Progenitor cell of endocrine pancreas (in vitro differentiated cells): ENCODE measurements around the gene IPP. TPM values are rescaled to one million over a fixed set of nuclear protein-coding genes. Genes with fewer than 3 reads are reported as not detected.
"Not testable (repeated sequence)": the region's sequence is repeated elsewhere in the genome, so short reads cannot be mapped to it uniquely, and the experiment has no call there.

ENCODE experiments used
- DNase-seq: peaks from one replicate; pipeline ENCODE4 v3.0.0; 2021; ENCODE audit warnings: low spot score; ENCODE audit not compliant: unreplicated experiment
- H3K27ac Mint-ChIP-seq: 2 replicates; pipeline ENCODE4 v1.8.0; 2021; ENCODE audit warnings: mild to moderate bottlenecking, moderate library complexity, mixed read lengths
- H3K27me3 Mint-ChIP-seq: 2 replicates; pipeline ENCODE4 v1.8.0; 2021; ENCODE audit warnings: mixed read lengths
- H3K36me3 Mint-ChIP-seq: 2 replicates; pipeline ENCODE4 v1.8.0; 2022; ENCODE audit warnings: mixed read lengths; ENCODE audit not compliant: insufficient read depth
- H3K4me1 Mint-ChIP-seq: 2 replicates; pipeline ENCODE4 v1.8.0; 2021; ENCODE audit warnings: low read depth, mixed read lengths
- H3K4me3 Mint-ChIP-seq: 2 replicates; pipeline ENCODE4 v1.8.0; 2021; ENCODE audit warnings: low read depth, mild to moderate bottlenecking, moderate library complexity, mixed read lengths
- H3K9me3 Mint-ChIP-seq: 2 replicates; pipeline ENCODE4 v1.8.0; 2021; ENCODE audit warnings: low read depth, mixed read lengths
- total RNA-seq: library from RNA; stranded (reverse); gene quantifications from 2 replicates; pipeline ENCODE4 v1.2.1, GENCODE V29; 2021
- TF ChIP-seq, protein P1 (sequence below): fragments of 200-600 bp; sonication (generic); IDR thresholded peaks from one replicate; pipeline ENCODE4 v1.5.0; 2021; ENCODE audit warnings: antibody characterized with exemption, mild to moderate bottlenecking; ENCODE audit not compliant: unreplicated experiment

IPP gene
- total RNA-seq, 1 donor from 2014 or later: 21.0 TPM

DNA sequence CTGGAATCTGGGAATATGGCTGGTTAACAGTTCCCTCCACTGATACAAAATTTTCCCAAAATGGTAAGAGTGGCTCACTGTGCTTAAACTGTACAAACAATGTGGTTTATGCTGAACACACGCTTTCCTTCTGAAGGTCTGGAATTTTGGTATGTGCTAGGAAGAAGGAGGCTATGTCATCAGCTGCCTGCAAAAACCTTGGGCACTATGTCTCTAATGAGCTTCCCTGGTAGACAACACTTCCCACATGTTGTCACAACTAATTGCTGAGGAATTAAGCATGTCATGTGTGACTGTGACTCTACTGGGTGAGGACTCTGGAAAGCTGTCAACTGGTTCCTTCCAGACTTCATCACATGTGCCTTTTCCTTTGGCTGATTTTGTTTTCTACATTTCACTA is 29.2 kb downstream of the IPP start:
- no peak for DNase-seq
- Mint-ChIP-seq H3K4me3 (no peak overlapping the region), H3K27ac (no peak overlapping the region), H3K36me3 (peaks cover 5% of the 10 kb centered on the region), H3K4me1 (no peaks in the 10 kb centered on the region), H3K27me3 (no peaks in the 10 kb centered on the region), H3K9me3 (no peaks in the 10 kb centered on the region)
- TF ChIP-seq, protein P1, sequence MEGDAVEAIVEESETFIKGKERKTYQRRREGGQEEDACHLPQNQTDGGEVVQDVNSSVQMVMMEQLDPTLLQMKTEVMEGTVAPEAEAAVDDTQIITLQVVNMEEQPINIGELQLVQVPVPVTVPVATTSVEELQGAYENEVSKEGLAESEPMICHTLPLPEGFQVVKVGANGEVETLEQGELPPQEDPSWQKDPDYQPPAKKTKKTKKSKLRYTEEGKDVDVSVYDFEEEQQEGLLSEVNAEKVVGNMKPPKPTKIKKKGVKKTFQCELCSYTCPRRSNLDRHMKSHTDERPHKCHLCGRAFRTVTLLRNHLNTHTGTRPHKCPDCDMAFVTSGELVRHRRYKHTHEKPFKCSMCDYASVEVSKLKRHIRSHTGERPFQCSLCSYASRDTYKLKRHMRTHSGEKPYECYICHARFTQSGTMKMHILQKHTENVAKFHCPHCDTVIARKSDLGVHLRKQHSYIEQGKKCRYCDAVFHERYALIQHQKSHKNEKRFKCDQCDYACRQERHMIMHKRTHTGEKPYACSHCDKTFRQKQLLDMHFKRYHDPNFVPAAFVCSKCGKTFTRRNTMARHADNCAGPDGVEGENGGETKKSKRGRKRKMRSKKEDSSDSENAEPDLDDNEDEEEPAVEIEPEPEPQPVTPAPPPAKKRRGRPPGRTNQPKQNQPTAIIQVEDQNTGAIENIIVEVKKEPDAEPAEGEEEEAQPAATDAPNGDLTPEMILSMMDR: no peak

DNA sequence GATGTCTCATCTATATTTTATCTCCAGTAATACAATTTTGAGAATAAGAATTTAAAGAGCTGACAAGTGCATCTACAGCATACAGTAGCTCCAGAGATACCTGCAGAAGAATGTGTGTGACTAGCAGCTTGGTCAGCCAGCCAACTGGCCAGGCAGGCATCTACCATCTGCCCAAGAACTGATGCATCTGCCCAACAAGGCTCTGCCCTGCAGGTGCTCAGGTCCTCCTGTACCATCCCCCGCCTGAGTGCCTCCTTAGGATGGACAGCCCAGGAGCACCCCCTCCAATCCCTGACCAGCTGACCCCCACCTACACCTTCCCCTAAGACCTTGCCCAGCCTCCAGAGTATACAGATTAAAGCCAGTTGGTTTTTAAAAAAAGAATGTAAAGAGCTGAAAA is 32.2 kb downstream of the IPP start:
- TF ChIP-seq, protein P1: no peak
- no peaks in the 10 kb centered on the region for H3K27me3 Mint-ChIP-seq
- H3K9me3 Mint-ChIP-seq: no peaks in the 10 kb centered on the region
- no peak overlapping the region for H3K27ac Mint-ChIP-seq
- no peak overlapping the region for H3K4me3 Mint-ChIP-seq
- no peaks in the 10 kb centered on the region for H3K4me1 Mint-ChIP-seq
- peaks cover 9% of the 10 kb centered on the region for H3K36me3 Mint-ChIP-seq
- no peak for DNase-seq

DNA sequence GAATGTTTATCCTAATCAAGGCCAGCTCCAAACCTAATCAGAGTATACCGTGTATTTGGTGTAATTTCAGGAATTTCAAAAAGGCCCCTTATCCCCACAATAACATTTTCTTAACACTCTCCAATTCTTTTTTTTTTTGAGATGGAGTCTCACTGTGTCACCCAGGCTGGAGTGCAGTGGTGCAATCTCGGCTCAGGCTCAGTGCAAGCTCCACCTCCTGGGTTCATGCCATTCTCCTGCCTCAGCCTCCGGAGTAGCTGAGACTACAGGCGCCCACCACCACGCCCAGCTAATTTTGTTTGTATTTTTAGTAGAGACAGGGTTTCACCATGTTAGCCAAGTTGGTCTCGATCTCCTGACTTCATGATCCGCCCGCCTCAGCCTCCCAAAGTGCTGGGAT is 33.1 kb downstream of the IPP start:
- H3K27ac Mint-ChIP-seq, H3K36me3 Mint-ChIP-seq, H3K9me3 Mint-ChIP-seq, H3K4me3 Mint-ChIP-seq, DNase-seq, H3K27me3 Mint-ChIP-seq, H3K4me1 Mint-ChIP-seq: not testable (repeated sequence)

- TF ChIP-seq, protein P1: no peak
- H3K4me3 Mint-ChIP-seq: no peak overlapping the region
- H3K27ac Mint-ChIP-seq: no peak overlapping the region
- no peaks in the 10 kb centered on the region for H3K4me1 Mint-ChIP-seq
- H3K9me3 Mint-ChIP-seq: no peaks in the 10 kb centered on the region
- H3K27me3 Mint-ChIP-seq: no peaks in the 10 kb centered on the region
- no peak for DNase-seq
- peaks cover 9% of the 10 kb centered on the region for H3K36me3 Mint-ChIP-seq
These were observed 33.8 kb downstream of the IPP start for GRCh38 chr1:45716700-45717099.

DNA sequence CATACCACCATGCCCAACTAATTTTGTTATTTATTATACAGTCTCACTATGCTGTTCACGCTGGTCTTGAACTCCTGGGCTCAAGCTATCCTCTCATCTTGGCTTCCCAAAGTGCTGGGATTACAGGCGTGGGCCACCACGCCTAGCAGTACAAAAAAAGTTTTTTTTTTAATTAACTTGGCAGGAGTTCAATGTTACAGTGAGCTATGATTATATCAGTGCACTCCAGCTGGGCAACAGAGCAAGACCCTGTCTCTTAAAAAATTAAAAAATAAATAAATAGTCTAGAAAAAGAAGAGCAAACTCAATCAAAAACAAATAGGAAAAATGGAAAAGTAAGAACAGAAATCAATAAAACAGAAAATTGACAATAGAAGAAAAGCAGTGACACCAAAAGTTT is 36.7 kb downstream of the IPP start:
- DNase-seq: no peak
- Mint-ChIP-seq H3K36me3 (peaks cover 11% of the 10 kb centered on the region), H3K27me3 (no peaks in the 10 kb centered on the region), H3K4me1 (no peaks in the 10 kb centered on the region), H3K4me3 (no peak overlapping the region), H3K27ac (no peak overlapping the region), H3K9me3 (no peaks in the 10 kb centered on the region)
- TF ChIP-seq, protein P1: no peak

DNA sequence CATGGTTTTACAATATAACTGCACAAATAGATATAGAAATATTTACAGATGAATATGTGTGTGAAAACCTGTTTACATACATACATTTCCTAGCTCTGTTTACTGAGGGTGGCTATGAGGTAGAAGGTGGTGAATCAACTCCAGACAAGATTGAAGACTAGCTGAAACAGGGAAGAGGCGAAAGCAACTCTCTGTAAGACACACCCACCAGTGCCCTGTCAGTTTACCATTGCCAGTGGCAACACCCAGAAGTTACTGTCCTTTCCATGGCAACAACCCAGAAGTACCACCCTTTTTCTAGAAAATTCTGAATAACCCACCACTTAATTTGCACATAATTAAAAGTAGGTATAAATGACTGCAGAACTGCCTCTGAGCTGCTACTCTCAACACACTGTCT is 45.8 kb downstream of the IPP start:
- TF ChIP-seq, protein P1: no peak
- Mint-ChIP-seq H3K9me3 (peaks cover 5% of the 10 kb centered on the region), H3K27me3 (no peaks in the 10 kb centered on the region), H3K36me3 (peaks cover 13% of the 10 kb centered on the region), H3K27ac (no peak overlapping the region), H3K4me1 (peaks cover 3% of the 10 kb centered on the region), H3K4me3 (no peak overlapping the region)
- DNase-seq: no peak
